Gastrocnemius medialis (tissue), 4 donors: ENCODE results near the gene TRNP1.

Experiments used
- POLR2A ChIP-seq, 2 donors: fragments of 450-650 bp; IDR thresholded peaks; one replicate each; pipeline ENCODE4 v1.6.1; 2017; ENCODE audit warnings: antibody characterized with exemption in 2 of 2, mild to moderate bottlenecking in 2 of 2, moderate library complexity in 2 of 2
- TF ChIP-seq, protein P1 (sequence below), 5 experiments: fragments of 450-650 bp in 3 of 5; fragments of 200-600 bp in 2 of 5; sonication (generic) in 2 of 5; IDR thresholded peaks in 4 of 5; conservative IDR thresholded peaks in 1 of 5; 1 replicate in 4 of 5; 2 replicates in 1 of 5; pipeline ENCODE4 v1.5.1; 2016 to 2019; ENCODE audit warnings: antibody characterized with exemption in 5 of 5, mild to moderate bottlenecking in 3 of 5, moderate library complexity in 3 of 5

DNA sequence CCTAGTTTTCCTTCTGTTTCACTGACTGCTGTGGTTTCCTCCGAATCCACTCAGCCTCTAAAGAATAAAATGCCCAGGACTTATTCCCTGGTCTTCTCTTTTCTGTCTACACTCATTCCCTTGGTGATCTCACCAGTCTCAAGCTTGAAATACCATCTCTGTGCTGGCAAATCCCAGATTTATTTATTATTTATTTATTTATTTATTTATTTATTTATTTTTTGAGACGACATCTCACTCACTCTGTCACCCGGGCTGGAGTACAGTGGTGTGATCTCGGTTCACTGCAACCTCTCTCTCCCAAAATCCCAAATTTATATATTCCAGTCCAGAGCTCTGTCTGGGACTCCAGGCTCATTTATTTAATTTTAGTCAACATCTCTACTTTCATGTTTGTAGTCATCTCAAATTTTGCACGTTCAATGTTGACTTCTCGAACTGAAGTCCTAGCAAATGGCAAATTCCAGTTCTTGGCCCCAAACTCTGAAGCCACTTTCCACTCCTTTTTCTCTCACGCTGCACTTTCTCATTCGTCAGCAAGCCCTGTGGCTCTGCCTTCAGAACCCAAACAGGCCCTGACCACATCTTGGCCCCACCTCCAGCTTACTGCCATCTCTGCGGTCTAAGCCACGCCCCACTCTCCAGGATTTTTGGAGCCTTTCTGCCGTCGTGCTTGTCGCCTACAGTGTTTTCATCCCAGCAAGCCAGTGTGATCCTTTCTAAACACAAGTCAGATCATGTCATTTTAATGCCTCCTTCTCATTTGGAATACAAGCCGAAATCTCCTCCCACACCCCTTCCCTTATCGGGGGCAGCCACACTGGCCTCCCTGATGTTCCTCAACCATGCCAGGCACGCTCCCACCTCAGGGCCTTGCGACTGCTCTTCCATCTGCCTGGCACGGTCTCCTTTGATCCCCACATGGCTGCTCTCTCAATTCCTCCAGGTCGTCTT, 33.4 kb downstream of the TRNP1 start:
- TF ChIP-seq POLR2A (IDR thresholded peaks at IDR 0.05): no peak
- TF ChIP-seq, protein P1, sequence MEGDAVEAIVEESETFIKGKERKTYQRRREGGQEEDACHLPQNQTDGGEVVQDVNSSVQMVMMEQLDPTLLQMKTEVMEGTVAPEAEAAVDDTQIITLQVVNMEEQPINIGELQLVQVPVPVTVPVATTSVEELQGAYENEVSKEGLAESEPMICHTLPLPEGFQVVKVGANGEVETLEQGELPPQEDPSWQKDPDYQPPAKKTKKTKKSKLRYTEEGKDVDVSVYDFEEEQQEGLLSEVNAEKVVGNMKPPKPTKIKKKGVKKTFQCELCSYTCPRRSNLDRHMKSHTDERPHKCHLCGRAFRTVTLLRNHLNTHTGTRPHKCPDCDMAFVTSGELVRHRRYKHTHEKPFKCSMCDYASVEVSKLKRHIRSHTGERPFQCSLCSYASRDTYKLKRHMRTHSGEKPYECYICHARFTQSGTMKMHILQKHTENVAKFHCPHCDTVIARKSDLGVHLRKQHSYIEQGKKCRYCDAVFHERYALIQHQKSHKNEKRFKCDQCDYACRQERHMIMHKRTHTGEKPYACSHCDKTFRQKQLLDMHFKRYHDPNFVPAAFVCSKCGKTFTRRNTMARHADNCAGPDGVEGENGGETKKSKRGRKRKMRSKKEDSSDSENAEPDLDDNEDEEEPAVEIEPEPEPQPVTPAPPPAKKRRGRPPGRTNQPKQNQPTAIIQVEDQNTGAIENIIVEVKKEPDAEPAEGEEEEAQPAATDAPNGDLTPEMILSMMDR (IDR thresholded peaks at IDR 0.05 in 4 of 5, conservative IDR thresholded peaks at IDR 0.05 in 1 of 5): no peak
